Jurkat, Clone E6-1 (cell line): ENCODE data around the gene ACTL8.
"Not testable (repeated sequence)": the region's sequence is repeated elsewhere in the genome, so short reads cannot be mapped to it uniquely, and the experiment has no call there.

ENCODE experiments used
- DNase-seq: peaks from one replicate; pipeline ENCODE4 v3.0.0-alpha.2; 2011; ENCODE audit warnings: low read depth, low spot score
- H3K4me3 ChIP-seq: 2 replicates; pipeline ENCODE4 v1.5.1; 2011; ENCODE audit warnings: mild to moderate bottlenecking, low read length, control low read depth, moderate library complexity

ACTL8 gene

DNA sequence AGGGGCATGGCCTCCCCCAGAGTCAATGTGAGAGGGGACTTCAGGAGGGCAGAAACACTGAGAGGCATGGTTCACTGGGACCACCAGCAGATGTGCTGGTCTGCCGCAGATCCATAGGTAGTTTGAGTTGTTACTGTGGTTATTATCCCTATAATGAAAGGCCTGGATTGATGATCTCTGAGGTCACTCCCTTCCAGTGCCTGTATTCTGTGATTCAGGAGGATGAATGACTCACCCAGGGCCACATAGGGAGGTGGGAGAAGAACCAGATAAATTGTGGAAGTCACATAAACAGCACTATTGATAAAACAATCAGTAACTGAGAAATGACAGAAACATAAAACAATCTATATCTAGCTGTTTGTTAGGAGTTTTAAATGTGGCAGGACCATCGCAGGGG lies 22.7 kb upstream of the ACTL8 start:
- no peak for DNase-seq
- H3K4me3 ChIP-seq = no peak overlapping the region

DNA sequence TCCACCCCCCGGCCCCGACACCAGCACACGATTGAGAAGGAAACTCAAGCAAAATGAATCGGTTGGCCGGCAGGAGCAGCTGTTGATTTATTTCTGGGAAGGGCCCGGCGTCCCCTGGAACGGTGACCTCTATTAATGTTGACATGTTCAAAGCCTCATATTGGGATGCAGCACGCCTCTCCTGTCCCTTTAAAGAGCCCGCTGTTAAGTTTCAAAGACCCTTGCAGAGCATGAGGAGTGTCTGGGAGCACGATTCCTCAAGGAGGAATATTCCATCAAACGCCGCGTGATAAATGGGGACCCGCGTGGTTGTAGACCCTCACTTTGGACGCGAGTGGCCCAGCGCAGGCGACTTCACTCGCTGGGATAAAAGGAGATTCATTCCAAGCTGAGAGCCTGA lies 21.5 kb upstream of the ACTL8 start:
- no peak for DNase-seq
- no peak overlapping the region for H3K4me3 ChIP-seq

DNA sequence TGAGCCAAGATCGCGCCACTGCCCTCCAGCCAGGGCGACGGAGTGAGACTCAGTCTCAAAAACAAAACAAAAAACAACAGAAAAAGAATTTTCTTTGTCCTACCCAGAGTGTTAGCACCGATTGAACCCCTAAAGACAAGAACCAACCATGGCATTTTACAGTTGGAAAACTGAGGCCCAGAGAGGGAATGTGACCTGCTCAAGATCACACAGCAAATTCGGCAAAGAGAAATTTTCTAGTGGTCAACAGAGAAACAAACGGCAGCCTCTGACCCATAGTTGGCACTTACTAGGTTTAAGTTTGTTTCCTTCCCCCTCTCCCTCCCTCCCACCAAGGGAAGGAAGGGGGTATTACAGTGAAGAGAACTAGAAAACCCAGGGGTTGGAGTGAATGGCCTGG lies 20.5 kb upstream of the ACTL8 start:
- no peak overlapping the region for H3K4me3 ChIP-seq
- no peak for DNase-seq

DNA sequence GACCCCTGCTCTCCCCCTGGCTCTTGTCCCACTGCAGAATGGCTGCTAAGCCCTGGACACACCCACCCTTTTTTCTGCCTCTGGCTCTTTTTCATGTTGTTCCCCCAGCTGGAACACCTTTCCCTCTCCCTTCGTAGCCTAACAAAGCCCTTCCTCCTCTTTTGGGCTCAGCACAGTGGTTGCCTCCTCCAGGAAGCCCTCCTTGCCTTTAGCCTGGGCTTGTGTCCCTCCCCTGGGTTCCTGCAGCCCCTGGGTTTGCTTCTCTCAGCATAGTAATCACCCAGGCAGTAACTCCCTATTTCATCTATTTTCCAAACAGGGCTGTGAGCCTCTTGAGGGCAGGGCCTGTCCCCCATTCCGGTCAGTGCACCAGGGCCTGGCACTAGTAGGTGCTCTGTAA lies 19.8 kb upstream of the ACTL8 start:
- no peak for DNase-seq
- no peak overlapping the region for H3K4me3 ChIP-seq

DNA sequence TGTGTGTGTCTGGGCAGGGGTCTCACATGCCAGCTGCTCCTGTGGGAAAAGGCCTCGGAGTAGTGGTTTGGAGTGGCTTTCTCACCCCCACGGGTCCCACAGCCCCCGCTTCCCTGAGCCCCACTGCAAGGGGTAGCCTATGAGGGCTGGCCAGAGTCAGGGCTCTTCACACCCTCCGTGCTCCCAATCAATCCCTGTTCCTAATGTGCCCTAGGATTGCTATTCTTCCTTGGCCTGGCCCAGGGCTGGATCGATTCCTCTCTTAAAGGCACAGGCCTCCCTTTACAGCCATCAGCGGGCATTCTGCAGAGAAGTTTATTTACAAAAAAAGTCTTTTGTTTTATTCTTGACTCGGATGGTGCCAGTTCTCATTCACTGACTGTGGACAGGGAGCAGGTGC lies 19.3 kb upstream of the ACTL8 start:
- no peak for DNase-seq
- H3K4me3 ChIP-seq = no peak overlapping the region

DNA sequence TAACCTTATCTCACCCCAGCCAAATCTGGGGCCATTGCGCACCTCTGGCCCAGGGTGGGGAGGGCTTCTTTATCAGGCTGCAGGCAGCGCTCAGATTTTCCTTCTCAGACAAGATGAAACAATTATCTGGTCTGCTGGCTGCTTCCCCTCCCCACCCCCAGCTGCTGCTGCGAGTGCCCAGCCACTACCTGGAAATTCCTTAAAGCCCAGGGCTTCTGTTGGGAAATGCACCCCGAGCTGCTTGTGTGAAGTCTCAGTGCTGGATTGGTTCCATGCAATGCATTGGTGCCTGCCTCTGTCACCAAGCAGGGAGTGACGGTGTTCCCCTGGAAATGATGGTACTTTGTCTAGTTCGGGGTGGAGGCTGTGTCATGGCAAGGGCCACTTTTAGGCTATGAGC lies 18.5 kb upstream of the ACTL8 start:
- no peak for DNase-seq
- H3K4me3 ChIP-seq = no peak overlapping the region

DNA sequence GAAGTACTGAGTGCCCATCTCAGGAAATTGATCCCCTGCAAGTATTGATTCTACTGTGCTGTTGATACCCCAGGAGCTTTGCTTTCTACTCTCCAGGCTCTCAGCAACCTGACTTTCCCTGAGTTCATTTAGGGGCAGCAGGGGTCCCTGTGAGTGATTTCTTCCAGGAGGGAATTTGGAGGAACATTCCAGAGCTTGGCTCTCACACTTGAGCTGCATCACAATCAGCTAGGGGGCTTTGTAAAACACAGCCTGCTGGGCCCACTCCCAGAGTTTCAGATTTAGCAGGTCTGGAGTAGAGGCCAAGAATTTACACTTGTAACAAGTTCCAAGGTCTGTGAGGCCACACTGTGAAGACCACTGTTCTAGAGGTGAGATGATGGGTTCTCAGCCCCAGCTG lies 16.1 kb upstream of the ACTL8 start:
- no peak overlapping the region for H3K4me3 ChIP-seq
- DNase-seq = no peak

DNA sequence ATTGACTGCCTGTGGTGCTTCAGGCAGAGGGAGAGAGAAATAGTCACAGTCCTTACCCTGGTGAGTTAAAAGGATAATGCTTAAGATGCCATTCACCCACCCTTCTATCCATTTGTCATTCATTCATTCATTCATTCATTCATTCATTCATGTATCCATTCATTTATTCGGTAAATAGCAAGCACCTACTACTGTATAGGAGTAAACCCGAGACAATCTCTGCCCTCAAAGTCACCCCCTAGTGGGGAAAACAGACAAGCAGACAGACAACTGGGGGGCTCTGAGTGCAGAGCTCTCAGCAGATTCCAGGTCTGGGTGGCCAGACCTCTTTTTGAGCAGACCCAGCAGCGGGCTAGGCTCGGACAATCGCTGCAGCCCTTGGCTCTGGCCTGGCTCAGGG lies 14.1 kb upstream of the ACTL8 start:
- no peak overlapping the region for H3K4me3 ChIP-seq
- DNase-seq = no peak

DNA sequence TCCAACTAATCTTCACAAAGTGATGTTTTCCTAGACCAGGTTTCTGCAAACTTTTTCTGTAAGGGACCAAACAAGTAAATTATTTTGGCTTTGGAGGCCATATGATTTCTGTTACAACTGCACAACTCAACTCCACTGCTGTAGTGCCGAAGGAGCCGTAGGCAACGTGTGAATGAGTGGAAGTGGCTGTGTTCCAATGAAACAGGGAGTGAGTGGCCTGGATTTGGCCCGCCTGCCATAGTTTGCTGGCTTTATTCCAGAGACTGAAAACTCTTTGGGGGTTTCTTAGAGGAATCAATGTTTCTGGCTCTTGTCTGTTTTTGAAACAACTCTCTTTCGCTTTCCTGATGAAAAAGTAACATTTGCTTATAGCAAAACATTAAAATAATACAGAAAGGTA lies 12.6 kb upstream of the ACTL8 start:
- DNase-seq = no peak
- H3K4me3 ChIP-seq = no peak overlapping the region

DNA sequence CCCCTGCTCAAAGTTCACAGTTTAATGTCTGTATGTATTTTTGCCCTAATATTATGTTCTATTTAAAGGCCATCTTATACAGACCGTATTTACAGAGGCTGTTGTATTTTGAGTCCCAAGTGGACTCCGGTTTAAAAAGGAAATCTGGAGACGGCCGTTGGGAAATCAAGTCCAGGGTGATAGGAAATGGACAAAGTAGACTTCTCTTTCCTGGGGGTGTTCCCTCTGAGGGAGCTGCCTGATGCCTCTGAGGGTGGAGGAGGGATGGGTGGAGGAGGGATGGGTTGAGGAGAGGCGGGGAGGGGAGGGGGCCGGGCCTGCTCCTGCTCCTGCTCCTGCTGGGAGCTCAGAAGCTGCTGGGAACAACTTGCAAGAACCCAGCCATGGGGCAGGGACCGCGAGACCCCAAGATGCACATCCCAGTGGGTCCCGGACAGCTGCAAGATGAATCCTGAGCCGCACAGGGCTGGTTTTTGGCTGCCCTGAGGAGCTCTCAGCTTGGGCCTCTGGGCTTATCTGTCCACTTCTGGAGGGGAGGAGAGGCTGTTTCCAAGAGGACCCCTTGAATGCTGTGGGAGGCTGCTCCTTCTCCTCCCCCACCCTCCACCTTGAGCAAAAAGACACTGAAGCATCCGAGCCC lies 12.0 kb upstream of the ACTL8 start:
- DNase-seq = no peak
- no peak overlapping the region for H3K4me3 ChIP-seq

DNA sequence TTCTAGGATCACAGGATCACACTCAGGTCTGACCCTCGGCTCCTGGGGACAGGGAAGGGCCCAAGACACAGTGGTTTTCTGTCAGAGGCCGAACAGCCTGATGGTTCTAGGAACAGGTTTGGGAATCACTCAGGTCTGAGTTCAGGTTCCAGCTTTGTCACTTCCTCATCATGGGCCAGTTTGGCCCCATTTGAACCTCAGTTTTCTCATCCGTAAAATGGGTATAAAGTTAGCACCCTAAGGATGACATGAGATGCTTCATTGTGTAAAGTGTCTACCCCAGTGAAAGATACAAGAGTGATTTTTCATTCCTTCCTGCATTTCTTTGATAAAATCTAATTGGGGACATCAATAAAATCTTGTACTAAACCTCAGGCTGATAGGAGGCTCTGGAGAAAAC lies 11.2 kb upstream of the ACTL8 start:
- no peak overlapping the region for H3K4me3 ChIP-seq

DNA sequence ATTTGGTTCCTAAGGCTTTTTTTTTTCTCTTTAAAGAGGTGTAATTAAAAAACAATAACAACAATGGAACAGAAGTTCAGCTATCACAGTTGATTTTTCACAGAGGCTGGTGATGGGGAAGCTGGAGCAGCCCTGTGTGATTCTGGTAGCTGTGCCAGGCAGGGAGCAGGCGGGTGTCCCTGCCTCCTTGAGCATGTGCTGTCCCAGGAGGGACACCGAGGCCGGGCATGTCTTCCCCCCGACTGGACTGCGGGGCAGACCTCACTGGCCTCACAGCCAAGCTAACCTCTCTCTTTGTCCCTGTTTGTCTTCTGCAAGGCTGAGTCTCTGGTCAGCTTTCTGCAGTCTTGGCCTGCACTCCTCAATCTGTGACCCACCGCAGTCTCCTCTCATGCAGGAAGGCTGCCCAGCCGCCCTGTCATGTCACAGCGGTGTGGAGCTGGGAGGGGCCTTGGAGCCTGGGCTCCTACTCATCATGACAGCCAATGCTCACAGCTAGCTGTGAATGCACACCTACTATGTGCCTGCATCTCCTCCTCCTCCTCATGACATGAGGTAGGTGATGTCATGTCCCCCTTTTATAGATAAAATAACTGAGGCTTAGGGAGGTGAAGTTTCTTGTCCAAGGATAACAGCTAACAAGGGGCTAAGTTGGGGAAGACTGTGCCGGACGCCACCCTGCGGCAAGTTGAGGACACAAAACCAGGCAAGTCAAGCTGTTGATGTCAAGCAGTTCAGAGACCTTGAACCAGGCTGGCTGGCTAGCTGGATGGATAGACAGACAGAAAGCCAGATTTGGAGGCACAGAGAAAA lies 10.3 kb upstream of the ACTL8 start:
- no peak overlapping the region for H3K4me3 ChIP-seq
- DNase-seq = no peak

More for the DNA sequence above, 11.2 kb upstream of the ACTL8 start:
- no peak for DNase-seq

DNA sequence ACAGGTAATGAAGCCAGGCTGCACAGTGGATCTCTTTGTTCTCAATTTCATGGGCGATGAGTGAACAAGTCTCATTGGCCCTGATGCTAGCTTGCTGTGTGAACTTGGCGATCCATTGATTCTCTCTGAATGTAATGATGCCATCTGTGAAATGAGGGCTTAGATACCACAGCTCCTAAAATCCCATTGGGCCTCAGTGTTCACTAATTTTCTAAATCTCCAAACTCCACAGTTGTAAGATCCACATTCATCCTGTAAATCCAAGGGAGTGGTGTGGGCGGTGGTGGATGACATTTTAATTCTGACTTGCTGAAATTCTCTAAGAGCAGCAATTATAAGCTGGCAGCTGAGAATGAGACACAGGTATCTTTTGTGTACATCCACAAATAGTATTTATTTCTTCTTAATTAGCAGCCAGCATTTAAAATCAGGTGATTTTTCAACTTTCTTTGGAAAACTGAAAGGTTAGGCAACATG lies 9.6 kb upstream of the ACTL8 start:
- no peak overlapping the region for H3K4me3 ChIP-seq
- no peak for DNase-seq

DNA sequence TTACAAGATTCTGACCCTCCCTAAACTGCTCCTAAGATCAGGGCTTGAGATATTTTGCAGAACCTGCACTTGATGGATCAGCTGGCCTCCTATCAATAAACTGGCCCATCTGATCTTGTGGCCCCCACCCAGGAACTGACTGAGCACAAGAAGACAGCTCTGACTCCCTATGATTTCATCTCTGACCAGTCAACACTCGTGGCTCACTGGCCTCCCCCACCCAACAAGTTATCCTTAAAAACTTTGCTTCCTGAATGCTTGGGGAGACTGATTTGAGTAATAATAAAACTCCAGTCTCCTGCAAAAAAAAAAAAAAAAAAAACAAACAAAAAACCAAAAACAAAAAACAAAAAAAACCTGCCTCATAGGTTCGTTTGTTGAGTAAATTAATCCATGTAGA lies 8.9 kb upstream of the ACTL8 start:
- not testable (repeated sequence) for DNase-seq, H3K4me3 ChIP-seq

DNA sequence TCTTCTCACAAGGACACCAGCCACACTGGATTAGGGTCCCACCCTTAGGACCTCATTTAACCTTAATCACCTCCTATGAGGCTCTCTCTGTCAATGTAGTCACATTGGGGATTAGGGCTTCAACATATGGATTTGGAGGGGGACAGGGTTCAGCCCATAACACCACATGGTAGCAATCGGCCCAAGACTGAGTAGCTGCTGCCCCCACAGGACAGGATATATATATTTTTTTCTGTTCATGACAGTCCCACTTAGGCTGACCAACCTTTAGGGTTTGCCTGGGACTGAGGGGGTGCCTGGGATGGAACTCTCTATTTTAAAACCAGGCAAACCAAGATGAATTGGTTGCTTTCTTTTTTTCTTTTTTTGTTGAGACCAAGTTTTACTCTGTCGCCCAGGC lies 8.2 kb upstream of the ACTL8 start:
- H3K4me3 ChIP-seq = no peak overlapping the region
- DNase-seq = no peak

DNA sequence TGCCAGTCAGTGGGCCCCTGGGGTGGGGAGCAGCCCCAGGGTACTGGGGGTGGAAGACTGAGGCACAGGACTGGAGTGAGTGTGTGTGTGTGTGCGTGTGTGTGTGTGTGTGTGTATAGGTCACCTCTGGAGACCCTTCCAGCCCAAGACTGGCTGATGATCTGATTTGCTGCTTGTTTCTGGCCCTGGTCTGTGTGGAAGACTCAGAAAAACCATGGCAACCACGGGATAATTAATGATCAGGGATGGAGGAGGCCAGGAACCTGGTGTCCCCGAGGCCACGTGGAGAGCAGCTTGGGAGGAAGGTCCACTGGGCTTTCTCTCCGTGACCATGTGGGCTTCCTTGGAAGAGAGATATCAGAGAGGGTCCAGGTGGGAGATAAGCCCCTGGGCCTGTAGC lies 4.8 kb upstream of the ACTL8 start:
- DNase-seq = no peak
- H3K4me3 ChIP-seq = no peak overlapping the region

DNA sequence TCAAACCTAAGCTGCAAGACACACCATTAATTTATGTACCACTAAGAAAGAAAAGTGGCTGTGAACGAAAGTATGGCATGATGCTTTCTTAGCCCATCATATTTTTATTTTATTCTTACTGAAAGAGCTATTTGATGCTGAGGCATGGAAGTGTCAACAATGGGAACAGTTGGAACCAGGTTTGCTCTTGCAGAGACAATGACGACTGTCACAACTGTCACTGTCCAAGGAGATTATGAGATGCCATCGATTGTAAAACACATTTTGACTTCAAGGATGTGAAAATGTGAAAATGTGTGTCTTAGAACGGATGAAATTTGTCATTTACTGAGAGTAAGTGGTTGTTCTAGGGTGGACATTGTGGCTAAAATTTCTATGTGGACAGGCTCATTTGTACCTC lies 2.8 kb upstream of the ACTL8 start:
- DNase-seq = no peak
- H3K4me3 ChIP-seq = no peak overlapping the region

DNA sequence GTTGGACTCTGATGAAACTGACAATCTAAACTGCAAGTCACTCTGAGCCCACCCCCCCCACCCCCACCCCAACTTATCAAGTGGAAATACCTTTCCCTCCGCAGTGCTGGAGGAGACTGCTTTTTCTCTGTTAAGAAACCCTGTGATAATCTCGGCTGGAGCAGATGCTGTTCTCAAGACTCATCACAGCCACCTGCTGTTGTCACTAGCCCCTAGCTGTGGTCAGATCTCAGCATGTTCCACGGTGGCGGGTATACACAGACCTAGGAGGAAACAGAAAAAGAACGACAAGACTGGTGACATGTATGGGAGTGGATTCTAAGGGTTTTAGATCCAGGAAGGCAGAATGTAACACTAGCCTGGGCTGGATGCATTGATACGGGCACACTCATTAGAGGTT lies 2.3 kb downstream of the ACTL8 start:
- H3K4me3 ChIP-seq = no peak overlapping the region
- DNase-seq = no peak

DNA sequence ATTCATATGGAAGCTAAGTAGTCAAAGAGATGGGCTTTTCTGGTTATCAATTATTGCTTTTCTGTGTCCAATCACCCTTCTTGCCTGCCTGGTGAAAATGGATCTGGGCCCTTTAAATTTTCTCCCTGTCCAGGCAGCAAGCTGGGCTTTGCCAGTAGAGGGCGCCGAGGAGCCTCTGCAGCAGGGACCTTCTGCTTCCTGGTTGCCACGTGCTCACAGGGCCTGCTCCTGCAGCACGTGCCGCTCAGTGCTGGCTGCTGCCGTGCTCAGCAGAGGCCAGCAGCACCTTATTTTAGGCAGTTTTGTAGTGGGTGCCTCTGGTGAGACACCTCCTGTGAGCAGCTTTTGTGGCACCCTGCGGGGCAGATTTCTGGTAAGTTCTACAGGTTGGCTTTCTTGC lies 4.0 kb downstream of the ACTL8 start:
- no peak overlapping the region for H3K4me3 ChIP-seq
- DNase-seq = no peak

DNA sequence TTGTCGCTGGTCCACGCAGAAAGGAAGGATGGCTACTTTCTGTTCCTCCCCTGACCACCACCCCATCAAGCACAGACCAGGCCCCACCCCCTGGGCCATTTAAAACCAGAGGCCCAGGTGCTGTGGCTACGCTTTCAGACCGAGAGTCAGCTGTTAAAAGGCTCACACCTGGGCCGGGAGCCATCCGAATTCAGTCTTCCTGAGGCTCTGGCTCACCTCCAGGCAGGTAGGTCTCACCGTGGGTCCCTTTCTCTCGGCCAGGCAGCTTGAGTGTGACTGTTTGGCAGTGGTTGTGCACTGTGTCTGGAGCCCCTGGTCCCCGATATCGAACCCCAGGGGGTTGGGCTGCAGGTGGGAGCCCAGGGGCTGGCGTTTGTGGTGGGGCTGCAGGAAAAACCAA lies 7.2 kb downstream of the ACTL8 start:
- DNase-seq = no peak
- H3K4me3 ChIP-seq = no peak overlapping the region

DNA sequence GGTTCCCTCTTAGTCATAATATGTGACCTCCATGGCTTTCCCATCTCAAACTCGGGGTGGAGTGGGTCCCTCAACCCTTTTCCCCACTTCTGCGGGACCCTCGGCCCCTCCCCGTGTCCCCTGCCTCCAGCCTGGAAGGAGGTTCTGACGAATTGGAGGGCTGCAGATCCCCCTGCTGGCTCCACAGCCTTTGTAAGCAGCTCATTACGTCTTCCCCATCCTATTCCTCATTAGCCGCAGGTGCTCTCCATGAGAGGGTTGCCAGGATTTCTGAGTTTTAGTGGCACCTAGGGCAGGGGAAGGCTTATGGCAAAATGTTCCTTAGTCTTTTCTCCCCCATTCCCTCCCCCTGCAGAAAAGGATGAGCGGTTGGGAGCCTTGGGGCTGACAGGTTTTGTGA lies 8.3 kb downstream of the ACTL8 start:
- DNase-seq = no peak
- no peak overlapping the region for H3K4me3 ChIP-seq
